Amygdala (tissue), 56 donors: ENCODE data around the gene FAR1.
"Not testable (repeated sequence)": the region's sequence is repeated elsewhere in the genome, so short reads cannot be mapped to it uniquely, and the experiment has no call there.

ENCODE experiments used
- DNase-seq, 56 donors: peaks; one replicate each; lab custom pipeline; 2025; lab: John Stamatoyannopoulos, UW

Gene FAR1

DNA sequence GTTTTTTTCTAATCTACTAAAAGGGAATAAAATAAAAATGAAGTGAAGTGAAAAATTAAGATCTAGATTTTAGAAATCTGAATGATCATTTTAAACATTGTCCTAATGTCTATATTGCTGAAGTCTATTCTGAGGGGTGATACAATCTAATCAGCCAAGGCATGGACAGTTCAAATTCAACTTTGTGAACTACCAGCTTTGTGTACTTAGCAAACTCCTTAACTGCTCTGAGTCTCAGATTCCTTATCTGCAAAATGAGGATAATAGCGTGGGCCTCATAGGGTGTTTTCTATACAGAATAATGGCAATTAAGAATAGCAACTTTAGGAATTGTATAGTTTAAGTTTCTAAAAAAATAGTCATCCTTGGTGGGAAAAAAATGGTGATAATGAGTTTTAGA is 31.4 kb downstream of the FAR1 start:
- DNase-seq: no peak

DNA sequence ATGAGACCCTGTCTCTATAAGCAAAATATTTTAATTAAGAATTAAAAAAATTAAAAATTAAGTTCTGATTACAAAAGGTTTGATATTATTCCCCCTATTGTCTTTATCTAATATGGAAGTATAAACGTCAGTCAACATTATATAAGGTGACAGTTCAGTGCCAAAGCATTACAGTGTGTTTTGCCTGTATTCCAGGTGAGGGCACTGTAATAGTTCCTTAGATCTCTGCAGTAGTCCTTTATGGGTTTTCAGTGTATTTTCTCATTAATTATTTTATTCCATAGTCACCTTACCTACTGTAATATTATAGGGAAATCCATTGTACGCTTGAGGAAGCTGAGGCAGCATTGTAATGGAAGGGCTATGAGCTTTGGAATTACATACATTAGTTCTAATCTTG is 33.0 kb downstream of the FAR1 start:
- no peak for DNase-seq

DNA sequence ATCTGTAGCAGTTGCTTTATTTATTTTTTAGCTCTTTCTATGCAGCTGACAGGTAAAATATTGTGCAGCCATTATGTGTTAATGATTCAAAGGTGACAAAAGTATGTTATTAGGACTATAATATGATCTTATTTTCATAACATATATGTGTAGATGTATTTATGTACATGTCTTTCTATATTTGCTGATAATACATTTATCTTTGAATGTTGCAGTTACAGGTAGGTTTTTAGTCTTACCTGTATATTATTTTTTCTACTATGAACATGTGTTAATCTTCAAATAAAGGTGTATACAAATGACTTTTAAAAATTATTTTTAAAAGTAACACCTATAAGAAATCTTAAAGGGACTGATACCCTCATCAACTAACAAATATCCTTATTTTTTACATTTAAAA is 33.6 kb downstream of the FAR1 start:
- no peak for DNase-seq

DNA sequence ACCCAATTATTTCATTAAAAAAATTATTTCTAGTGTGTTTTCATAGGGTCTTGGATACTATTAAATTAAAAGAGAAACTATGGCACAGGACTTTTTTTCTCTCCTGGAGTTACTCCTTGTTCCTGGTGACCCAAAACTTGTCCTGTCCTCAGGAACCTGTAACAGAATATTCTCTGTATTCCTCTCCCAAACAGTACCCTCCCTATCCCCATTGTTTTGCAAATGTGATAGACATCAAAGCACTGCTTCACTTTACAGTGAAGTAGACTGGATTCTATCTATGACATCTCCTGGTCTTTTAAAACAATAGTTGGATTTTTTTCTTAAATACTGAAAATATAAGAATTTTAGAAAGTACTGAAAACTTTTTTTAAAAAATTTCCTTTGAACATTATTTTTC is 37.2 kb downstream of the FAR1 start:
- no peak for DNase-seq

DNA sequence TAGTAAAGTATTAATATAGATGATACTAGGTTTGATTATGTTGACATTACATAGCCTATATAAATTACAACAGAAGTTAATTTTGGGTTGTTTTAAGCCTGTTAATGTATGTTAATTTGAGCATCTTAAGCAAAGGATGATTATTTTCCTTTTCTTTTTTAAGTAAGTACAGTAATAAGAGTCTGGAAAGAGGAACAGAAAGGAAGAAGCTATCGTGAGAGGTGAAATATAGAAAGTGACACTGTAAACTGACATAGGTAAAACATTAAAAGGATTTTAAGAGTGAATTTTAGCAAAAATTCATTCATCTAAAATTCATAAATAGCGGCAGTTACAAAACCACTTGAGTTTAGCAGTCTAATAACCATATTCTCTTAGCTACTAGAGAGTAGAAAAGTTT is 45.5 kb downstream of the FAR1 start:
- DNase-seq: no peak

DNA sequence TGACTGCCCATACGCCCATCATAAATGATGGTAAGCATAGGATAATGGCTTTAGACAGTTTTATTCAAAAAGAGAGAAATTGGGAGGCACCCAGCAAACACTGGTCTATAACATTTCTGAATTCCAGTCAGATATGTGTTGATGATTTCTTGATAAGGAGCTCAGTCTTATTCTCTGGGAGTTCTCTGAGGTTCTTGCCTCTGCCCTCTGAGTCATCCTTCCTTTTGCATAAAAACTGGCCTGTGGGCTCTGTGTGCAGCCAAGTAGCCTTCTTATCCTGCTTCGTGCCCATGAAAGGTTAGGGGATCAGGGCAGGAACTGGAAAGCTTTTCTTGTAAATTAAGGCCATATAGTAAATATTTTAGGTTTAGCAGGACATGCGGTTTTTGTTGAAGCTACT is 48.9 kb downstream of the FAR1 start:
- DNase-seq: no peak

DNA sequence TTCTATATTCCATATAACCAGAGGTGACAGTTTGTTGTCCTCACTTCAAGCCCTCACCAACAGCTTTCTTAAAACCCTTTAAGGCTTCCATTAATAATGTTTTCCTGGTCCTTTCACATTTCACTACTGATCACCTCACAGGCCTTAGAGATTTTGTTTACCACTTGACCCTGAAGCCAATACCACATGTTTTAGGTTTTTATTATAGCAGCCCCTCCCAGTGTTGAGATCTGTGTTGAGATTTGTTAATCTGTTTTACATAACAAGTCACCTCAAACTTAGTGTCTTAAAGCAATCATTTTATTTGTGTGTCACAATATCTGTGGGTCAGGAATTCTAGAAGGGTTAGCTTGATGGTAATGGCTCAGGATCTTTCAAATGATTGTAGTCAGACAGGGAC is 49.9 kb downstream of the FAR1 start:
- no peak for DNase-seq

DNA sequence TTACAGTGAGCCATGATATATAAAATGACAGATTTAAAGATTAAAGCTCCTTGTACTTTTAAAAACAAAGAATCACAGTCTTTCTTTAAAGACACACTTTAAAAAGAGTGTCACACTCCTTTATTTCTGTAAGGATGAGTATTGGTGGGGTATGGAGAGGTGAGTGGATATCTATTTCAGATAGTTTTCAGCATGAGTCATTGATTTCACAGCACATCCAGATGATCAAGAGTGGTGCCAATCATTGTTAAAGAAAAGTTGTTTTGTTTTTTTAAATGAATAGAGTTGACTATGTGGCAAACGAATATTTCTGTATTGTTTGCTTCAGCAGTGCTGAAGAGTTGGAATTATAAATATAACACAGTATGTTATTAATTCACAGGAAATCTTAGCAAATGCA is 52.5 kb downstream of the FAR1 start:
- DNase-seq: no peak

DNA sequence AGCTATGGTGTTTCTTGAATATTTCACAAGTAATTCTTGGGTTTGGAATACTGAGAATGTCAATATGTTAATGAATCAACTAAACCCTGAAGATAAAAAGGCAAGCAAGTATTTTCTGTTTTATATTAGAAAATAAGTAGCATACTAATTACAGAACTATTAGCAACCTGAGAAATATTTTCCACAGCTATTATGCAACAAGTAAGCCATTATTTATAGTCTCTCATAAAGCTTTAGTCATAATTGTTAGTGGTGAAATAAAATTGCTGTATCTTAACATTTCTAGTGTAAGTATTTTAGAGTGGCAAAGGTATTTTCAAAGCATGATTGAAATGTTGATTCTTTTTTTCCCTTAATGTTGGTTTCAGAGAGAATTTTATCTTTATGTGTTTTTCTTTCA is 53.3 kb downstream of the FAR1 start:
- no peak for DNase-seq

DNA sequence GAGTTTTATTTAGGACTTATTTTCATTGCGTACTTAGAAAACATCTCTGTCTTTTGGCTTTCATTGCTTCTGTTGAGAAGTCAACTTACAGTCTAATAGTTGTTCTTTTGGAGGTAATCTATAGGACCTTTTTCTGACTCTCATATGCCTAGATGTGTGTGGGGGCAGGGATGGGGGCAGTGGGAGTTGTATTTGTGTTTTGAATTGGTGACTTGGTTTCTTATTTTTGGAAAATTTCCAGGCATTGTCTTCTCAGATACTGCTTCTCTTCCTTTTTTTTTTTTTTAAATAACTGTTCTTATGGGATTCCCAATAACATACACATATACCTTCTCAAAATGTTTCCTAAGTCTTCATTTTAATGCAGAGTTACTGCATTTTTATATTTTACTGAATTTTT is 58.0 kb downstream of the FAR1 start:
- DNase-seq: no peak

DNA sequence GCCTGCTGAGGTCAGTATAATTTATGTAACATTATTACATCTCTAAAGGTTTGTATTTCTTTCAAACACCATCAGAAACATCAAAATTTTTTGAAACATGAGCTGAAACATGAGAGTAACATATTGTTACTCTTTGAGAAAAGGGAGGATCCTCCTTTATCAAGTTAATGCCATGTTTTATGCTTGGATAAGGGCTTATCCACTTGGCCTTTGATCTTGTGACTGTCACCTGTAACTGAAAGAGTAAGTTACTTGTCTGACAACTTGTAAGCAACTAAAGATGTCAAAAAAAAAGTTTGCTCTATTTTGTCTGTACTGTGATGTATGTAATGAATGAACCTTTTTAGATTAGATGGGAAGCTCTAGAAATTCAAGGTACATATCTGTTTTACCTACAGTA is 59.6 kb downstream of the FAR1 start:
- no peak for DNase-seq

DNA sequence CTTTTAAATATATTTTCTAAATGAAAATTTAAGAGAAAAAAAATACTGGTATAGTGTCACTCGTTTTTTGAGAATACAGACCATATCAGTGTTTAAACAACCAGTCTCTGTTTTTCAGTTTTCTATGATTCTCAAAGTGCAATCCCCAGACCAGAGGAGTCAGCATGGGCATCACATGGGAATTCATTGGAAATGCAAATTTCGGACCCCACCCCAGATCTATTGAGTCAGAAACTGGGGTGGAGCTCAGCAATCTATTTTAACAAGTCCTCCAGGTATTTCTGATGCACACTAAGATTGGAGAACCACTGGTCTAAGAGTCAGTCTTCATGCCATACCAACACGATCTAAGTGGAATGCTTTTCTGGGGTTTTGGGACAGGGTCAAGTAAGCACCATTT is 66.1 kb downstream of the FAR1 start:
- no peak for DNase-seq

DNA sequence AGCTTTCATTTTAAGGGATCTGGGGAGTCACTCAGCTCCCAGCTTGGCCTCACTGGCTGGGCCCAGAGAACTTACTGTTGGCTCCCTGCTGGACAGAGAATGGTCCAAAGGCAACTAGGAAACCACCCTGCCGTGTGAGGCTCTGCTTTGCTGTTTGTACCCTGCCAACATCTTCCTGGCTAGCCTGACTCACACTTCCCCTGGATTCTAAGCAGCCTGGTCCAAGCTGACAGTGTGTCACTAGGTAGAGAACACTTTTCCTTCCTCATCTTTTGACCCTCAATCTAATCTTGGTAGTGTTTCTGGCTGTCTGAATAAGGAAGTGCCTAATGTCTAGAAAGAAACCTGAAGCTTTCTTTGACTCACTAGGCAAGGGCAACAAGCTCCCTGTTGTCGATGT is 76.7 kb downstream of the FAR1 start:
- DNase-seq: peak in 1 of 56 donors; percentile 6

DNA sequence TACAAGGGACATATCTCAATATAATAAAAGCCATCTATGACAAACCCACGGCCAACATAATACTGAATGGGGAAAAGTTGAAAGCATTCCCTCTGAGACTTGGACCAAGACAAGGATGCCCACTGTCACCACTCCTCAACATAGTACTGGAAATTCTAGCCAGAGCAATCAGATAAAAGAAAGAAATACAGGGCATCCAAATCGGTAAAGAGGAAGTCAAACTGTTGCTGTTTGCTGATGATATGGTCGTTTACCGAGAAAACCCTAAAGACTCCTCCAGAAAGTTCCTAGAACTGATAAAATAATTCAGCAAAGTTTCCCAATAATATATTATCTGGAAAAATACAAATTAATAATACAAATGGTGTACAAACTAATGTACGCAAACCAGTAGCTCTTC is 84.8 kb downstream of the FAR1 start:
- not testable (repeated sequence) for DNase-seq

DNA sequence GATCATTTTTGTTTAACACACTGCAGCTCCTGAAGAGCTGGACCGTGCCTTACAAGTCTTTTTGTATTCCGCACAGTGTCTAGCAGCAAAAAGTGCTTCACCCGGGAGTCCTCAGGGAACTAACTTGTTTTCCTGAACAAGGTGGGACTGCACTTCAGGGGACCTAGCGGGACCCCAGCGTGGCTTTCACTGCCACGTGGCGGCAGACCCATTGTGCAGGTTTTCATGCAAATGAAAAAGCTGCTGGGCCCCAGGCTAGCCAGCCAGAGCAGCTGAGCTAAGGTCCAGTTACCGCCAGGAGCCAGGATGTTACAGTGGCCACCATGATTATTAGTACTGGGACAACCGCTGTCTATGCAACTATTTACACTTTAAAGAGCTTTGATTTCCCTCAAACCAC is 90.6 kb downstream of the FAR1 start:
- no peak for DNase-seq

DNA sequence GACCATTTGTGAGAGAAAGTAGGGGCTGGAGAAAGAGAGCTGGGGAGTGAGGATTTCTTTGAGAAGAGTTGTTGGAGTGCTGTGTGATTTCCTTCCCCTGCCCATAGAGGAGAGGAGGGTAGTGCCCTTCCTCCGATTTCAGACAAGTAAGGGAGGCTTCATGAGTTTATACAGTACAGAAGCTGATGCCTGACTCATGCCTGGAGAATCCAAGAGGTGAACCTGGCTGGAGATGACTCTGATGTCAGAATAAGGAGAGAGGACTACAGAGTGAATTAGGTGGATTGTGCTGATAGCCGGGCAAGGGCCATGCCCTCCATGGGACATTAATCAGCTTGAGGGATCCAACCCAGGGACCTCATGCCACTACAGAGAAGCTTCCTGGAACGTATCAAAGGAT is 91.6 kb downstream of the FAR1 start:
- no peak for DNase-seq

DNA sequence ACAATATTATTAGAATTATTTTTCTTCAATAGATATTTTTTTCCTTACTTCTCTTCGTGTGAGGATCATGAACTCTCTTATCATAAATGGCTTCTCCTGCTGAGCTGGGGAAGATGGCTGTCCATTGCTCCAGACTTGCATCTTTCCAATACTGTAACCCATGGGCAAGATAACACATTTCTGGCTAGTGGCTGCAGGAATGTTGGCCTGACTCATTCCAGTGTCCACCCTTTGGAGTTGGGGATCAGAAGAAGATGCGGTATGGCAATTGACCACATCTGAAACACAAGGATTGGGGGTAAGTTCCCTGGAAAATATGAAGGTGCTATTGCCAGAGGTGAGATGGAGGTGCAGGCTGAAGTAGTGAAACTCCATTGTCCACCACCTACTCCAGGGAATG is 92.8 kb downstream of the FAR1 start:
- DNase-seq: no peak

DNA sequence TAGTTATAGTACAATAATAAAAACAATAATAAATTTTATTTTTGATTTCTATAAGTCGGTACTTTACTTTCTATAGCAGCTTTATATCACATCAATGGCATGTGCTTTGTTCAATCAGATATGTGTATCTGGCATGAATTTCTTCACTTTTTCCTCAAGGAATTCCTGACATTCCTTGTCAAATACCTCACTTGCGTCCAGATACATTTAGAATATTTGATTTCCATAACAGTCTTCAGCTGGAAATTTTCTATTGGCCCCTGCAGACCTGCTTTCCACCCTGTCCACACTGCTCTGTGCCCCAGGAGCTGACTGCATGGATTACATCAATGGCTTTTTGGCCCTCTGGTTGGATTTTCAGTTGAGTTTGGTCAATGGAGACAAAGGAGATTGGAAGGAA is 93.2 kb downstream of the FAR1 start:
- DNase-seq: no peak

DNA sequence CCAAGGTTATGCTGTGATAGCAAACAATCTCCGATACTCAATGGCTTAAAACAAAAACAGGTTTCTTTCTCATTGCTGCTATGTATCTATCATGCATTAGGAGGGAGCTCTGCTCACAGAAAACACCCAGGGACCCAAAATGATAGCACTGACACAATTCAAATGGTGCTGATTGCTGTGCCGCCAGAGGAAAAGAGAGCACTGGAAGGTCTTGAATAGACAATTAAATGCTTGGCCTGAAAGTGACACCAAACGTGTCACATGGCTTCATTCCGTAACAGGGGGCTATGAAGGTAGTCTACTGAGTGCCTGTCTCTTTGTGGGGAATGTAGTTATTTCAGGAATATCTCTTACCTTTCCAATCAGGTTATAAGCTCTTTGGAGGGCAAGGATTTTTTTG is 94.2 kb downstream of the FAR1 start:
- no peak for DNase-seq

DNA sequence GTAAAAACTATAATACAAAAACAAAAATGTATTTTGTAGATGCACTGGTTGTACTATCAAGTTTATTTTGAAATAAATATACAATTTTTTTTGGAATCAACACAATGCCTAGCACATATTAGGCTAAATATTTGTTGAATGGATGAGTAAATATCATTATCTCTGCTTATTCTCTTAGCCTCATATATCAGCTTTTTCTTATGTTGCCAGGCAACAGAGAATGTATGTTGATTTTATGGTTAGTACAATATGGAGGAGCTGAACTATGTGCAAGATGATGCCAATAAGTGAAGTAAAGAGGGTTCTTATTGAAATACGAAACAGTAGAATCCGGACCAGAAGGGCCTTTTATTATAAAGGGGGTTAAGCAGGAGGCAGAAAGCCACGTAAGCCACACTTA is 94.9 kb downstream of the FAR1 start:
- DNase-seq: no peak

DNA sequence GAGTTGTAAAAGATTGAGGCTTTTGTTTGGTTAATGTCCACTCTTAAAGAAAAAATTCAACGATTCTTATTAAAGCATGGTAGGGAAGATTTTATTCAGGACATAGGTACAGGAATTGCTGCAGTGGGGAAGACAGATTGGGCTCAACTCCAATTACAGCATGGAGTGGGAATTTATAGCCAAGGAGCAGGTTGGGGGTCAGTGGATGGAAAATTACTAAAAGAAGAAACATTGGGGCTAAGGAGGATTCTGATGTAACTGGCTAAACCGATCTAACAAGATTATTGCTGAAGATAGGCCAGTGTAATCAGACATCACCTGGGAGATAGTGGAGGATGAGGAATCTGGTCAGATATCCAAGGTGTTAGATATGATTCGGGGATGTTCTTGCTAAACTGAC is 97.4 kb downstream of the FAR1 start:
- DNase-seq: no peak

DNA sequence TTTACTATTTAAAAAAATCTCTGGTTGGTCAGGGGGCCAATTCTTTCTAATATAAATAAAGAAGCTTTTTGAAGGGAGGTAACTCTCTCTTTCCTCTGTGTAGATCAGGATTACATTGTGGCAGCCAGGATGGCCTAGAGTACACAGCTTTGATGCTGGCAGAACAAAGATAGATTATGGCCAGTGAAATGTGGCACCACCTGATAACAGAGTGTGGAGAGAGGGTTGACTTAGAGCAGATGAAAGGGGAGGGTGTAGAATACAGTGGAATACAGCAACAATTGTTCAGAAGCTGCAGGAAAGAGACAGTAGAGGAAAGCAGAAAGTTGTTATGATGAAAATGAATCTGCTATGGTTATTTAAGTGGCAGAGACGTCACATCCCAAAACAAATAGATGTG is 99.0 kb downstream of the FAR1 start:
- no peak for DNase-seq

DNA sequence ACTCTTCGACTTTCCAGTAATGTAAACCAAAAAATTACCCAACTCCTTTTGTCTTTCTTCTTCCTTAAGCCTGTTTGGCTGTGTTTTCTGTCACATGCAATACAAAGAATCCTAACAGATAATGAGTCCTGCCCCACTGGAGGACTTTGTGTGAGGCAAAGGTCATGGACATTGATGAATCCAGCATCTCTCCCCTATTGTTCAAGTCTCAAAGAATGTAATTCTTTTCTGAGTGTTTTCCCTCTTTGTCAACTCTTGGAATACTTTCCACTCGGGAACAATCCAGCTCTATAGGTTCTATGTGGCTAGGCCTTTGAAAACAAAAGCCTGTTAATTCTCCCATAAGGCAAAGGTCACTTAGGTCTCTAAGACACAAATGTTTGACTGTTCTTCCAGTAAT is 100.7 kb downstream of the FAR1 start:
- DNase-seq: no peak

DNA sequence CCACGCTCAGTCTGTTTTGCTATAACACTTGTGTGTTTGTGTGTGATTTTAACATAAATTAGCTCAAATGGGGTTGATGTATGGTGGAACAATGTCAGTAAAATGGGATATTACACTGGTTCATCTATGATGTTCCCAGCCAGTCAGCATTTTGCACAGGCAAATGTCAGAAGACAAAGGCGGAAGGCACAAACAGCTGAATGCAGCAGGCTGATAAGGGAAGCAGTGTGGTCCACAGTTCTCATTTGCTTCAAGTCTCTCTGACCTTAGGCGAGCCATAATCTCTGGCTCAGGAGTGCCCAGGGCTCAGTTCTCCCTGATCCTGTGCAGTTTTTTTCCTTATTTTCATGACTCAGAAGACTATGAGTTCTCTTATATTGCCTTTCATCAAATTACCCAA is 102.7 kb downstream of the FAR1 start:
- DNase-seq: peak in 4 of 56 donors; percentile 8 to 39 (median 18)
